K562 (cell line): ENCODE results near the gene ARHGAP24.

ENCODE experiments used
- CHD4 ChIP-seq: fragments of 200-600 bp; sonication (generic); IDR thresholded peaks from 3 replicates; pipeline ENCODE4 v1.6.1; 2012; ENCODE audit warnings: low read depth, mild to moderate bottlenecking, mixed read lengths, low read length, inconsistent platforms; ENCODE audit not compliant: insufficient read depth, insufficient replicate concordance, poor library complexity, severe bottlenecking
- POLR2AphosphoS5 ChIP-seq: IDR thresholded peaks from 2 replicates; pipeline ENCODE4 v1.6.1; 2011; ENCODE audit warnings: mild to moderate bottlenecking, low read depth, low read length, moderate library complexity; ENCODE audit not compliant: control insufficient read depth, insufficient read depth
- TAF1 ChIP-seq: IDR thresholded peaks from 2 replicates; pipeline ENCODE4 v1.6.1; 2011; ENCODE audit warnings: mild to moderate bottlenecking, low read length, moderate library complexity; ENCODE audit not compliant: insufficient read depth, control insufficient read depth, severe bottlenecking; ENCODE audit errors: extremely low read depth

DNA sequence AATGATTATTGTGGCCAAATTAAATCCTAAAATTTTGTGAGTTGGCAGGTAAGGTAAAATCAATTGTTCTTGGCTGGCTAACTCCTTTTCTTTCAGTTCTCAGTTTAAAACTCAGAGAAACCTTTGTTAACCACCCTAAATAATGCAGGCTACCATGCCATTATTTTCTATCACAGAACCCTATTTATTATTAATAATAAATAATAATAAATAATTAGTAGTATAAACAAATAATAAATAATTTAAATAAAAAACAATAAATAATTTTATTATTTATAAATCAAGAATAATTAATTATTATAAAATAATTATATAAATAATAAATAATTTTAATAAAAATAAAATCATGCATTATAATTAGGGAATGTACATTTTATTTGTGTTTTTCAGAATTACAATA lies 390.3 kb downstream of the ARHGAP24 start:
- TF ChIP-seq TAF1: no peak
- TF ChIP-seq POLR2AphosphoS5: no peak
- no peak for TF ChIP-seq CHD4
